Transverse colon (tissue), 4 donors: Measurements from ENCODE around the gene OR6C74. TPM values are rescaled to one million over a fixed set of nuclear protein-coding genes. Genes with fewer than 3 reads are reported as not detected.

ENCODE experiments used
- DNase-seq: peaks from one replicate; pipeline ENCODE4 v3.0.0-alpha.2; 2019
- H3K27ac ChIP-seq, 4 donors: fragments of 200-600 bp; sonication (generic); 2 replicates each; pipeline ENCODE4 v1.5.1; 2016 to 2018; ENCODE audit warnings: inconsistent platforms in 4 of 4
- H3K27me3 ChIP-seq: fragments of 200-600 bp; sonication (generic); 2 replicates; pipeline ENCODE4 v1.5.1; 2017; ENCODE audit warnings: inconsistent platforms
- H3K36me3 ChIP-seq, 4 donors: fragments of 200-600 bp; sonication (generic); 2 replicates each; pipeline ENCODE4 v1.5.1; 2017 to 2019; ENCODE audit warnings: inconsistent platforms in 4 of 4
- H3K4me1 ChIP-seq, 4 donors: fragments of 200-600 bp; sonication (generic); 2 replicates each; pipeline ENCODE4 v1.5.1; 2017 to 2020; ENCODE audit warnings: inconsistent platforms in 4 of 4
- H3K4me3 ChIP-seq, 4 donors: fragments of 200-600 bp; sonication (generic); 1 replicate in 1 of 4; 2 replicates in 3 of 4; pipeline versions ENCODE4 v1.5.1 to v1.6.1; 2017 to 2019; ENCODE audit warnings: inconsistent platforms in 4 of 4
- H3K9me3 ChIP-seq, 2 donors: fragments of 200-600 bp; sonication (generic); 2 replicates each; pipeline ENCODE4 v1.5.1; 2017 to 2019; ENCODE audit warnings: inconsistent platforms in 2 of 2
- CTCF ChIP-seq, 5 experiments: fragments of 200-600 bp in 3 of 5; fragments of 450-650 bp in 2 of 5; sonication (generic) in 3 of 5; IDR thresholded peaks; 1 replicate in 2 of 5; 2 replicates in 3 of 5; pipeline ENCODE4 v1.5.1; 2016 to 2017; ENCODE audit warnings: antibody characterized with exemption in 5 of 5, inconsistent platforms in 3 of 5, mild to moderate bottlenecking in 2 of 5, moderate library complexity in 1 of 5
- EP300 ChIP-seq: sonication (generic); formaldehyde crosslinking; IDR thresholded peaks from one replicate; pipeline ENCODE4 v1.6.1; 2017; ENCODE audit warnings: antibody characterized with exemption, low read depth
- POLR2A ChIP-seq: fragments of 450-650 bp; IDR thresholded peaks from one replicate; pipeline ENCODE4 v1.6.1; 2016; ENCODE audit warnings: antibody characterized with exemption, mild to moderate bottlenecking, moderate library complexity
- POLR2AphosphoS5 ChIP-seq, 3 donors: sonication (generic); formaldehyde crosslinking; IDR thresholded peaks; one replicate each; pipeline ENCODE4 v1.6.1; 2016; ENCODE audit warnings: antibody characterized with exemption in 3 of 3
- WGBS, 2 donors: methylation state at CpG; one replicate each; pipeline ENCODE4 v1.1.5; 2018; ENCODE audit warnings: low coverage in 1 of 2; 5-methylcytosine and 5-hydroxymethylcytosine counted together
- in situ Hi-C, 4 donors: fragments of 200-750 bp; cut with MboI; loops; one replicate each; pipeline versions ENCODE4 v1.15.0 to v1.15.1; 2017; ENCODE audit warnings: low sequenced_read_pairs in 3 of 4, low pct_ligation_motif_present in 1 of 4, low pct_unique_long_range_greater_than_20kb in 1 of 4
- intact Hi-C: fragments of 100-400 bp; cut with DNase I; formaldehyde crosslinking; loops from one replicate; pipeline ENCODE4 v1.15.1; 2023; ENCODE audit warnings: low total_unique reads
- total RNA-seq, 4 donors: library from RNA; depleted of rRNA; stranded (reverse); fragments of >200 nt; gene quantifications; one replicate each; pipeline ENCODE4 v1.1.0, GENCODE V29; 2016

The OR6C74 gene
- total RNA-seq, 4 donors from 2014 or later, result not detected

GRCh38 chr12:55250944-55251343 lies 6.5 kb downstream of the OR6C74 start:
- no peaks in the 10 kb centered on the region for H3K9me3 ChIP-seq
- intact Hi-C loops, result no loop called here
- no peak overlapping the region for H3K4me3 ChIP-seq
- no peaks in the 10 kb centered on the region for H3K27me3 ChIP-seq
- WGBS, 2 donors, result 55 to 60% methylated on average over 3 of the region's 3 CpGs
- H3K36me3 ChIP-seq, result no peaks in the 10 kb centered on the region
- TF ChIP-seq POLR2A (no peak), CTCF (IDR thresholded peaks at IDR 0.05) (no peak), EP300 (no peak), POLR2AphosphoS5 (IDR thresholded peaks at IDR 0.05) (no peak)
- in situ Hi-C loops, result no loop called here
- H3K4me1 ChIP-seq, result no peaks in the 10 kb centered on the region
- DNase-seq, result no peak
- H3K27ac ChIP-seq, result no peak overlapping the region

DNA sequence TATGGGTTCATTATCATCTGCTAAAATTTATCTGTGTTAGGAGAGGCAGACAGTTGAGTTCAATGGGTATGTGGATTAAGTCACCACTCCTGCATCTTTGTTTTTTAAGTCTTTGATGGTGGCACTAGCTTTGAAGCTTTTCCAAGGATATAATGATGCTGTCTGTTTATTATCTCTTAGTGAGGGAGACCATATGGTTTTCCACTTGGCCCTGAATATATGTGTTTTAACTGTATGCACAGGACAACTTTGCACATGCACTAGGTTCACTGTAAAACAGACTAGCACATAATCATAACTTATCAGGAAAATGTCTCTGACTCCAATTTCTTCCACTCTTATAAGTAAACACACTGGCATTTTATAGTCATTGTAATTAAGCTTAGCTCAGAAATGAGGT lies 8.9 kb downstream of the OR6C74 start:
- intact Hi-C loops (no loop called here), in situ Hi-C loops (no loop called here)
- H3K4me1 ChIP-seq, result no peaks in the 10 kb centered on the region
- TF ChIP-seq POLR2AphosphoS5 (IDR thresholded peaks at IDR 0.05) (no peak), POLR2A (no peak), CTCF (IDR thresholded peaks at IDR 0.05) (no peak), EP300 (no peak)
- H3K27ac ChIP-seq, result no peak overlapping the region
- no peaks in the 10 kb centered on the region for H3K27me3 ChIP-seq
- no peaks in the 10 kb centered on the region for H3K36me3 ChIP-seq
- H3K4me3 ChIP-seq, result no peak overlapping the region
- no peak for DNase-seq
- H3K9me3 ChIP-seq, result no peaks in the 10 kb centered on the region

- in situ Hi-C loops, result no loop called here
- H3K9me3 ChIP-seq, result no peaks in the 10 kb centered on the region
- no peaks in the 10 kb centered on the region for H3K4me1 ChIP-seq
- H3K27me3 ChIP-seq, result no peaks in the 10 kb centered on the region
- intact Hi-C loops, result no loop called here
- no peak overlapping the region for H3K27ac ChIP-seq
- TF ChIP-seq POLR2AphosphoS5 (IDR thresholded peaks at IDR 0.05), result no peak
- TF ChIP-seq POLR2A, result no peak
- no peak for TF ChIP-seq EP300
- no peak for TF ChIP-seq CTCF (IDR thresholded peaks at IDR 0.05)
- WGBS, 2 donors, result 84 to 89% methylated on average over 4 of the region's 4 CpGs
- H3K36me3 ChIP-seq, result no peaks in the 10 kb centered on the region
- DNase-seq, result no peak
- H3K4me3 ChIP-seq, result no peak overlapping the region
These were observed 12.4 kb downstream of the OR6C74 start for GRCh38 chr12:55256831-55257230.

GRCh38 chr12:55258303-55258702 lies 13.9 kb downstream of the OR6C74 start:
- Histone ChIP-seq H3K36me3 (no peaks in the 10 kb centered on the region), H3K4me3 (no peak overlapping the region), H3K27ac (no peak overlapping the region), H3K9me3 (no peaks in the 10 kb centered on the region), H3K27me3 (no peaks in the 10 kb centered on the region), H3K4me1 (no peaks in the 10 kb centered on the region)
- no peak for TF ChIP-seq POLR2AphosphoS5 (IDR thresholded peaks at IDR 0.05)
- TF ChIP-seq POLR2A, result no peak
- no peak for TF ChIP-seq EP300
- TF ChIP-seq CTCF (IDR thresholded peaks at IDR 0.05), result no peak
- WGBS, 2 donors, result 59 to 83% methylated on average over 2 of the region's 2 CpGs
- in situ Hi-C loops, result no loop called here
- DNase-seq, result no peak
- intact Hi-C loops, result no loop called here
